Measurements from ENCODE around the gene SNAP47.
A peak's percentile ranks its signal among the peaks of the same experiment; 100 is the strongest.

The SNAP47 gene

GRCh38 chr1:227797625-227798024, 62.4 kb downstream of the SNAP47 start:
- CTCF ChIA-PET = no interaction called here
- POLR2A ChIA-PET = no interaction called here
- DNase-seq (ENCODE audit: extremely low spot score) = no peak
- TF ChIP-seq L3MBTL2 (conservative IDR thresholded peaks at IDR 0.05) = no peak
- no peak for TF ChIP-seq ELF4 (IDR thresholded peaks at IDR 0.05)
- no peak for TF ChIP-seq SUZ12 (IDR thresholded peaks at IDR 0.05)
- no peak for TF ChIP-seq SP1 (IDR thresholded peaks at IDR 0.05)
- TF ChIP-seq CTBP1 (IDR thresholded peaks at IDR 0.05; ENCODE audit: borderline replicate concordance) = no peak
- TF ChIP-seq TARDBP (IDR thresholded peaks at IDR 0.05) = no peak
- TF ChIP-seq FOXM1 (IDR thresholded peaks at IDR 0.05; ENCODE audit: borderline replicate concordance) = no peak
- TF ChIP-seq ZNF384 (IDR thresholded peaks at IDR 0.05) = no peak
- TF ChIP-seq BHLHE40 (IDR thresholded peaks at IDR 0.05; ENCODE audit: borderline replicate concordance) = no peak
- TF ChIP-seq HDGF (IDR thresholded peaks at IDR 0.05; ENCODE audit: borderline replicate concordance) = no peak
- no peak for TF ChIP-seq FOXA1 (IDR thresholded peaks at IDR 0.05)
- no peak for TF ChIP-seq FOXK2 (IDR thresholded peaks at IDR 0.05)
- no peak for TF ChIP-seq LEF1 (IDR thresholded peaks at IDR 0.05; ENCODE audit: borderline replicate concordance)
- TF ChIP-seq PKNOX1 (IDR thresholded peaks at IDR 0.05) = no peak
- no peak for TF ChIP-seq NFRKB (IDR thresholded peaks at IDR 0.05)
- TF ChIP-seq ARNT (IDR thresholded peaks at IDR 0.05) = no peak

DNA sequence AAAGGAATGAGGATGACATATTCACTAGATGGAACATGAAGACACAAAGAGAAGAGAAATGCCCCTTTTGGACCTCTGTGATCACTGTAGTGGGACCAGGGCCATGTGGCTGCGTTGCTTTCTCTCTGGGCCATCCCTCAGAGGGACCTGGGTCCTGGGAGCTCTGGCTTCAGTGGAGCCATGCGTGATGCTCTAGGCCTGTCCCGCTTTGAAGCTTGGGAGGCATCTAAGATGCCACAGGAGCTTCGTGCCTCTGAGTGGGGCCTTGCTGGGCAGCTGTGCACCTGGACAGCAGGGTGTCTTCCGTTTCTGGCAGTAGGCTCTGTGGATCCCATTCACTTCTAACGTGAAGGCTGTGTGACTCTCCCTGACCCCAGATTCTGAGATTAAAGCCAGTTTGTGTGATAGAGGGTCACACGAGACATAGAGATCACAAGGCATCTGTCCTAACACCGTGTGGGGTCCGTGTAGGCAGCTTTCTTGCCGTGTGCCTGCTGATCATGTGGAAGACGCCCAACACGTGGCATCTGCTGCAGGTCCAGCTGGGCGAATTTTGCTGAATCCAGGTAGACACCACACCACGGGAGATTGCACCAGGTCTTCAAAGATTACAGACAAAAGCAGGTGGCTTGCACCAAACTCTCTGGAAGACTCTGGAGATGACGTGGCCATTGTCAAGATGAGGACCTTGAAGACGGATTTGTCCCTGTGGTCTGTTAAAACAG, 63.0 kb downstream of the SNAP47 start:
- ChIA-PET POLR2A (no interaction called here), CTCF (no interaction called here)
- TF ChIP-seq TARDBP (IDR thresholded peaks at IDR 0.05) (no peak), ARNT (IDR thresholded peaks at IDR 0.05) (no peak), CTBP1 (IDR thresholded peaks at IDR 0.05; ENCODE audit: borderline replicate concordance) (no peak), HDGF (IDR thresholded peaks at IDR 0.05; ENCODE audit: borderline replicate concordance) (no peak), L3MBTL2 (conservative IDR thresholded peaks at IDR 0.05) (no peak), FOXK2 (IDR thresholded peaks at IDR 0.05) (no peak), NFRKB (IDR thresholded peaks at IDR 0.05) (no peak), PKNOX1 (IDR thresholded peaks at IDR 0.05) (no peak), SUZ12 (IDR thresholded peaks at IDR 0.05) (no peak), FOXM1 (IDR thresholded peaks at IDR 0.05; ENCODE audit: borderline replicate concordance) (no peak), ZNF384 (IDR thresholded peaks at IDR 0.05) (no peak), LEF1 (IDR thresholded peaks at IDR 0.05; ENCODE audit: borderline replicate concordance) (no peak), SP1 (IDR thresholded peaks at IDR 0.05) (no peak), ELF4 (IDR thresholded peaks at IDR 0.05) (no peak), BHLHE40 (IDR thresholded peaks at IDR 0.05; ENCODE audit: borderline replicate concordance) (no peak), FOXA1 (IDR thresholded peaks at IDR 0.05) (no peak)
- peak; percentile 5 for DNase-seq (ENCODE audit: extremely low spot score)

GRCh38 chr1:227799756-227800155, 64.5 kb downstream of the SNAP47 start:
- CTCF ChIA-PET = no interaction called here
- POLR2A ChIA-PET = no interaction called here

GRCh38 chr1:227803933-227804332, 68.7 kb downstream of the SNAP47 start:
- TF ChIP-seq LEF1 (IDR thresholded peaks at IDR 0.05; ENCODE audit: borderline replicate concordance) (no peak), SUZ12 (IDR thresholded peaks at IDR 0.05) (no peak), BHLHE40 (IDR thresholded peaks at IDR 0.05; ENCODE audit: borderline replicate concordance) (no peak), FOXA1 (IDR thresholded peaks at IDR 0.05) (no peak), L3MBTL2 (conservative IDR thresholded peaks at IDR 0.05) (no peak), FOXM1 (IDR thresholded peaks at IDR 0.05; ENCODE audit: borderline replicate concordance) (no peak), PKNOX1 (IDR thresholded peaks at IDR 0.05) (no peak), NFRKB (IDR thresholded peaks at IDR 0.05) (no peak), ARNT (IDR thresholded peaks at IDR 0.05) (no peak), FOXK2 (IDR thresholded peaks at IDR 0.05) (no peak), TARDBP (IDR thresholded peaks at IDR 0.05) (no peak), ELF4 (IDR thresholded peaks at IDR 0.05) (no peak), ZNF384 (IDR thresholded peaks at IDR 0.05) (no peak)
- no peak for DNase-seq (ENCODE audit: extremely low spot score)
- POLR2A ChIA-PET = no interaction called here
- CTCF ChIA-PET = no interaction called here

More at GRCh38 chr1:227799756-227800155, 64.5 kb downstream of the SNAP47 start:
- no peak for DNase-seq (ENCODE audit: extremely low spot score)
- TF ChIP-seq LEF1 (IDR thresholded peaks at IDR 0.05; ENCODE audit: borderline replicate concordance) (no peak), NFRKB (IDR thresholded peaks at IDR 0.05) (no peak), SUZ12 (IDR thresholded peaks at IDR 0.05) (no peak), ELF4 (IDR thresholded peaks at IDR 0.05) (no peak), BHLHE40 (IDR thresholded peaks at IDR 0.05; ENCODE audit: borderline replicate concordance) (no peak), ARNT (IDR thresholded peaks at IDR 0.05) (no peak), FOXK2 (IDR thresholded peaks at IDR 0.05) (no peak), SP1 (IDR thresholded peaks at IDR 0.05) (no peak), L3MBTL2 (conservative IDR thresholded peaks at IDR 0.05) (no peak), FOXA1 (IDR thresholded peaks at IDR 0.05) (no peak), CTBP1 (IDR thresholded peaks at IDR 0.05; ENCODE audit: borderline replicate concordance) (no peak), FOXM1 (IDR thresholded peaks at IDR 0.05; ENCODE audit: borderline replicate concordance) (no peak), ZNF384 (IDR thresholded peaks at IDR 0.05) (no peak), PKNOX1 (IDR thresholded peaks at IDR 0.05) (no peak), TARDBP (IDR thresholded peaks at IDR 0.05) (no peak), HDGF (IDR thresholded peaks at IDR 0.05; ENCODE audit: borderline replicate concordance) (no peak)

DNA sequence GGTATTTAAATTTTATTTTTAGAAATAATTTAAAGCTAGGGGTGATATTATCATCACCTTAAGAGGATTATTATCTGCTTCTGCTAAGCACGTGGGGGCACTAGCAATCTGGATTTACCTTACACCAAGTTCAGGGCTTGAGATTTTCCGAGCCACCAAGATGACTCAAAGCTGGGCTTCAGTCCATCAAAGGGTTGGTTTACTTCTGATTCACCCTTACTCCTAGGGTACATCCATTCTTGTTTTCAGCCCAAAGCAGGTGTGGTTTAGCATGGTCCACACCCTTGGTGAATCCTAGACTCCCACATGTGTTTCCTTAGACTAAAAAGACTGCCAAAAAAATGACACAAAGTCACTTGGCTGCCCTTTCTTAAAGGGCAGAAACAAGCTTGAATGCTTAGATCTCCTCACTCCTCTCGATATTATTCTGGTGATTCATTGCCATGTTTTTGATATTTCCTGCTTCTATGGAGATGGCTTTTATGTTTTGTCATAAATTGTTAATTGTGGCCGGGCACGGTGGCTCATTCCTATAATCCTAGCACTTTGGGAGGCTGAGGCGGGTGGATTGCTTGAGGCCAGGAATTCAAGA, 70.5 kb downstream of the SNAP47 start:
- DNase-seq (ENCODE audit: extremely low spot score) = no peak
- TF ChIP-seq FOXK2 (IDR thresholded peaks at IDR 0.05) = no peak
- TF ChIP-seq CTBP1 (IDR thresholded peaks at IDR 0.05; ENCODE audit: borderline replicate concordance) = no peak
- TF ChIP-seq FOXM1 (IDR thresholded peaks at IDR 0.05; ENCODE audit: borderline replicate concordance) = no peak
- TF ChIP-seq ARNT (IDR thresholded peaks at IDR 0.05) = no peak
- no peak for TF ChIP-seq HDGF (IDR thresholded peaks at IDR 0.05; ENCODE audit: borderline replicate concordance)
- TF ChIP-seq ZNF384 (IDR thresholded peaks at IDR 0.05) = no peak
- TF ChIP-seq SUZ12 (IDR thresholded peaks at IDR 0.05) = no peak
- no peak for TF ChIP-seq L3MBTL2 (conservative IDR thresholded peaks at IDR 0.05)
- TF ChIP-seq PKNOX1 (IDR thresholded peaks at IDR 0.05) = no peak
- TF ChIP-seq FOXA1 (IDR thresholded peaks at IDR 0.05) = no peak
- no peak for TF ChIP-seq SP1 (IDR thresholded peaks at IDR 0.05)
- no peak for TF ChIP-seq TARDBP (IDR thresholded peaks at IDR 0.05)
- TF ChIP-seq ELF4 (IDR thresholded peaks at IDR 0.05) = no peak
- POLR2A ChIA-PET = no interaction called here
- CTCF ChIA-PET = no interaction called here

Measured in HEK293T (cell line).